HG03571 (cell line): ENCODE measurements around the gene NRIP1.

Source experiments
- ATAC-seq: cut with Tn5 transposase; IDR thresholded peaks from one replicate; pipeline ENCODE4 v1.9.1; 2021; ENCODE audit not compliant: unreplicated experiment

The NRIP1 gene

GRCh38 chr21:15064576-15065391 lies at the start of gene NRIP1:
NRIP1 (minus strand) TSS chr21:15065000; CDS start chr21:14968192, 96,808 bp downstream.
- ATAC-seq, result peak; percentile 72

- no peak for ATAC-seq
Measured at GRCh38 chr21:15112858-15113257, 48.1 kb upstream of the NRIP1 start.

GRCh38 chr21:15108801-15109200 lies 44.0 kb upstream of the NRIP1 start:
- ATAC-seq, result no peak

DNA sequence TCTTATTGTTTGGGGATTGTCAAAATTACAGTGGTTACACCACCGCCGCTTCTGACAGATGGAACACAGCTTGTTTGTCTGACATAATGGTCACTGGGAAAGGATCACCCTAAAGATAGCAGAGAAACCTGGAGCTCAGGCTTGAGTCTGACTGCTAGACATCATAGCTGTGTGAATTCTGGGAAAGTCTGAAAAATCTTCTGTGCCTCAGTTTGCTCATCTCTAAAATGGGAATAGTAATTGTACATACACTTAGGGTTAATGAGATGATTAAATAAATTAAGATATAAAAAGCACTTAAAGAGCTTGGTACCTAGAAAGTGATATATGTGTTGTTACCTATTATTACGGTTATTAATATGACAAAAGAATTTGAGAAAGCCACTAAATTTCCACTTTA lies 39.7 kb upstream of the NRIP1 start:
- ATAC-seq, result no peak

GRCh38 chr21:15098908-15099307 lies 34.1 kb upstream of the NRIP1 start:
- no peak for ATAC-seq

DNA sequence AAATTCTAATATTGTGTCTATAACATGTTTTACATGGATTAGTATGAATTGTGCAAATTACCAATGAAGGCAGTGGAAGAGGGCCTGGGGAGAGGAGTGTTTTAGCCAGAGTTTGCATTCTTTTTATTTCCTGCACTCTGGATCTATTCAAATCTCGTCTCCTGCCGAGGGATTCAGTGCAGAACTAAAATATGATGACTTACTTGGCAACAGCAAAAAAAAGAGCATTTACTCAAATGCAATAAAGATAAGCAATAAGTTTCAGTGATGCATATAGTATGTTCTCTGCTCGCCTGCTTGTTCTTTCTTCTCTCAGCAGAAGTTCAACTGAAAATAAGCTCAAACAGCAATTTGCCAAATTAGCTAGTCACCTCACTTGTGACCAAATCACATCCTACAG lies 33.4 kb upstream of the NRIP1 start:
- no peak for ATAC-seq

DNA sequence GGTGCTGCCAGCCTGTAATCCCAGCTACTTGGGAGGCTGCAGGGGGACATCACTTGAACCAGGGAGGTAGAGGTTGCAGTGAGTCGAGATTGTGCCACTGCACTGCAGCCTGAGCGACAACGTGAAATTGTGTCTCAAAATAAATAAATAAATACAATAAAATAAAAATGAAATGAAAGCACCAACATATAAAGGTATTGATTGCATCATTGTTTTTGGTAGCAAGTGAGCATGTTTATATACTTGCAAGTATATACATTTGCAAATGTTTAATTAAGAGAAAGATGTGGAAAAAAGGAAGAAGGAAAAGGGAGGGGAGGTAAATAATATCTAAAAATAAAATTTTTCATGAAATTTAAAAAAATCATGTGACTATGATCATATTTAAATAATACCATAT lies 32.8 kb upstream of the NRIP1 start:
- no peak for ATAC-seq

GRCh38 chr21:15096146-15096545 lies 31.3 kb upstream of the NRIP1 start:
- no peak for ATAC-seq

- no peak for ATAC-seq
Measured at GRCh38 chr21:15095326-15095725, 30.5 kb upstream of the NRIP1 start.

- no peak for ATAC-seq
Measured at GRCh38 chr21:15094706-15095105, 29.9 kb upstream of the NRIP1 start.

- ATAC-seq, result no peak
Measured at GRCh38 chr21:15093216-15093615, 28.4 kb upstream of the NRIP1 start.

DNA sequence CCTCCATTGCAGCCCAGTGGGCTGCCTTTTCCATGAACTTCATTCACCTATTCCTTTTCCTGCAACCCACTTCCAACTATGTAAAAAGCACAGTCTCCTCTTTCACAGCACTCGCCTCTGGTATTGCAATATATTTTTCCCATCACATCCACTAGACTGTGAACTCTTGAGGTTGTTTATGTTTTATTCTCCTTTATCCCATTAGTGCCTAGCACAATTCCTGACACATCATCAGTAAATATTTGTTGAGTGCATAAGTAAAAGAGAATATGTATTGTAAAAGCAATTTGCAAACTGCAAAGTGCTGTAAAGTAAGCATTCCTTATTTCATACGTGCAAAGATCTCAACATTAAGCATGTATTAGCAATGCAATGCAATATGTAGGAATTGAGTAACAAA lies 27.9 kb upstream of the NRIP1 start:
- no peak for ATAC-seq

GRCh38 chr21:15090390-15090789 lies 25.6 kb upstream of the NRIP1 start:
- no peak for ATAC-seq

DNA sequence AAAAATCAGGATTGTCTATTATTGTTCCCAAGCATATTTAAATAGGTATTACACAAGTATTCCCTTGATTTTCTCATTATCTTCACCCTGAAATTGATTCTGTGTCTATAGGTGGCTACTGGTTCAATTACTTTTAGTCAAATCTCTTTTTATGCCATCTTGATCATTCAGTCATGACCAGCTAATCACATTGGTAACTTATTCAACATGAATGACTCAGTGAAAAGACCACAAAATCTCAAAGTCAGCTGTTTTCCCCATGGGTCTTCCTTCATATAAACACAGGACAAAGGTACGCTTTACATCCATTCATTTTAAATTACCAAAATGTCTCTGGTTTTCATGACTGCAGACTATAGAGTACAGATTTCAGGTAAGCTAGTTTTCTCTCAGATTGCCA lies 23.7 kb upstream of the NRIP1 start:
- no peak for ATAC-seq

DNA sequence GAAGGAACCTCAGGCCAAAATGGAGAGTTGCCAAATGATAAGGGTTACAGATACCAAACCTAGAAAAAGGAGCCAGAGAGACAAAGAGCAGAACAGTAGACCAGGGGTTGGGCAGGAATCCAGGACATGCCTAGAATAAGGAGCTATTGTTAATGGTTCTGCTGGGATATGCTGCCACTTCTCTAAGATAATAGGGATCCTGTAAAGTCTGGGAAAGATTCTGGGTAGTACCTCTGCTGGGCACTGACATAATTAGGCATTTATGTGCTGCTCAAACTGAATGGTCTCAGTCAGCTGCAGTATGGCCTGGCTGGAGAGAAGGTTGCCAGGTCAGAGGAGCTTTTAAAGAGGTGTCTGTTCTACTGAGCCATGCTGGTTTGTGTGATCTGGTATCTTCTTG lies 19.9 kb upstream of the NRIP1 start:
- ATAC-seq, result no peak

DNA sequence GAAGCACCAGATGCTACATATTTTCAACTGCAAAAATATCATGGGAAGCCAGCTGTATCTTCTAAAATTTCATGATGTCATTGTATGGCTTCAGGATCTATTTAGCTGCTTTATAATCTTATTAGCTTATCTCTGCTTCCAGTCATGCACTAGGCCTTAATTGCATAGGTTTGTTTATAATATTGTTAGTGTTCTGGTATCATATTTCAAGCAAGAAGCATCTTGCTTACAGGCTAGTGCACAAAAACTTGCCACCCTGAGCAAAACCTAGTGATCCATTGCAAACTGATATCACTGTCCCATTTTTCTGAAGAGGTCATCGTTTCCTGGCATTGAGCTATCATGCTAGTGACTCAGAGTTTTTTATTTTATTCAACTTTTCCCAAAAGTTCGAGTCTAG lies 15.7 kb upstream of the NRIP1 start:
- no peak for ATAC-seq

- no peak for ATAC-seq
Measured at GRCh38 chr21:15079269-15079668, 14.5 kb upstream of the NRIP1 start.

DNA sequence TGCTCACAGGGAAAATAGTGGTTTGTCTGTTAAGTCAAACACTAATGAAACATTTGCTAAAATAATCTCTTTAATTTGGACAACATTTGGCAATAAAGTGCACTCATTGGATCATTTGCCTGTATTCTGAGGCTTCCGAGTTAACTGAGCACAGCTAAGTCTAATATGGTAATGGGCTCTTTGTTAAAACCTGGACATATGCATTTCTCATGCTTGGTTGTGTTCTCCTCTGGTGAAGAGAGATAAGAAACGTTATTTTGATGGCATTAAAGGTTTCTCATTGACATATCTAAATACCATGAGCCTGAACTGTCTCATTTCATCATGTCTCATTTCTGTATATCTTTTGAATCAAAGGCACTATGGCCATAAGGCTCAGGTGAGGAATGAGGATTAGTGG lies 13.4 kb upstream of the NRIP1 start:
- no peak for ATAC-seq

GRCh38 chr21:15077529-15078145 lies 12.8 kb upstream of the NRIP1 start:
- no peak for ATAC-seq

DNA sequence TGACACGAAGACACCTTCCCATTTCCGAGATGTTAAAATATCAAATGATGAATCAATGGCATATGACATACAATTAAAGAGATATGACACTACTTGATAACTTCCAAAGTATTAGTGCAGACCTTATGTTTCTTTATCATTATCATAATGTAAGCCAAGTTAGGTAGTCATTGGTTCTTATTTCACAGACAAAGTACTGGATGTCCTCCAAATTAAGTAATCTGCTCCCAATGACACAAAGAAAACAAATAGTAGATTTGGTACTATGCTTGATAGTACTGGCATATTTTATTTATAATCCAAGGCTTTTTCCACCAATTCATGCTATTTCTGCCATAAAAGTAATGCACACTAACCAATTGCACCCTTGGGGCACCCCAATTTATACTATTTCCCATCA lies 11.9 kb upstream of the NRIP1 start:
- no peak for ATAC-seq

GRCh38 chr21:15071009-15071408 lies 6.2 kb upstream of the NRIP1 start:
- no peak for ATAC-seq

DNA sequence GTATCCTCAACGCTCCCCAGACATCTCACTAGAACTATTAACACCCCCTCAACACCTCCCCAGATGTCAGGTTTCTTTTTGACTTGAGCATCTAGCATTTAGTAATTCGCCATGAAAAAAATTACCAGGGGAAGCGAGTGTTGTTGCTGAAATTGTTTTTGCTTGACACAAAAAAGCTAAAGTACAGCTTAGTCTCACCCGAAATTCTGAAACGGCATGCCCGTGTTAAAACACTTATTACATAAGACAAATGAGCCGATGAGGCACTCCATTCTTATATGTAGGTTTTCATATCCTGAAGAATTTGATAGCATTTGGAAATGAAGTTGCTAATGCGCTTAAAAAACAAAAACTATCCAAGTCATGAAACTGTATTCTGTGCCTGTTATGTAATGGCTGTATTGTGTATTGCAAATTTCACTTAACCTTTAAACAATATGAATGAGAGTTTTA lies 1.3 kb upstream of the NRIP1 start:
- no peak for ATAC-seq
